Measurements from ENCODE around the gene CACNA2D1.

CACNA2D1 gene

DNA sequence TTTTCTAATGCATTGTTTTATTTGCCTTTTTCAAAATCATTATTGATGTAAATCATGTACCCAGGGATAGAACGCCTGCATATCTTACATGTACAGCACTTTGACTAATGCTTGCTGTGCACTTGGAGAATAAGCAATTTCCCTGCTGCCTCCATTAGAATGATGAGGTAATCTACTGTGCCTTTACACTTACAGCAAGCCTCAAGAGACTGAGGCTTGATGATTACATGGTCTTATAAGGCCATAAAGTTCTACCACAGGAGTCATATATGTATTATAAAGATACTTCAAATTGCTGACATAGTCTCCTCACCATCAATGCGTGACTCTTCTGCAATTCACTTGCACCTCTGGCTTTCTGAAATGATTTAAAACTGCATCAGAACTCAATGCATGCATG lies 345.2 kb downstream of the CACNA2D1 start:
- TF ChIP-seq, protein P1, sequence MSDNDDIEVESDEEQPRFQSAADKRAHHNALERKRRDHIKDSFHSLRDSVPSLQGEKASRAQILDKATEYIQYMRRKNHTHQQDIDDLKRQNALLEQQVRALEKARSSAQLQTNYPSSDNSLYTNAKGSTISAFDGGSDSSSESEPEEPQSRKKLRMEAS (IDR thresholded peaks at IDR 0.05; ENCODE audit: low read depth, low read length) = no peak
- no peak for TF ChIP-seq MYC (IDR thresholded peaks at IDR 0.05; ENCODE audit: low read depth, low read length)
- TF ChIP-seq, protein P2, sequence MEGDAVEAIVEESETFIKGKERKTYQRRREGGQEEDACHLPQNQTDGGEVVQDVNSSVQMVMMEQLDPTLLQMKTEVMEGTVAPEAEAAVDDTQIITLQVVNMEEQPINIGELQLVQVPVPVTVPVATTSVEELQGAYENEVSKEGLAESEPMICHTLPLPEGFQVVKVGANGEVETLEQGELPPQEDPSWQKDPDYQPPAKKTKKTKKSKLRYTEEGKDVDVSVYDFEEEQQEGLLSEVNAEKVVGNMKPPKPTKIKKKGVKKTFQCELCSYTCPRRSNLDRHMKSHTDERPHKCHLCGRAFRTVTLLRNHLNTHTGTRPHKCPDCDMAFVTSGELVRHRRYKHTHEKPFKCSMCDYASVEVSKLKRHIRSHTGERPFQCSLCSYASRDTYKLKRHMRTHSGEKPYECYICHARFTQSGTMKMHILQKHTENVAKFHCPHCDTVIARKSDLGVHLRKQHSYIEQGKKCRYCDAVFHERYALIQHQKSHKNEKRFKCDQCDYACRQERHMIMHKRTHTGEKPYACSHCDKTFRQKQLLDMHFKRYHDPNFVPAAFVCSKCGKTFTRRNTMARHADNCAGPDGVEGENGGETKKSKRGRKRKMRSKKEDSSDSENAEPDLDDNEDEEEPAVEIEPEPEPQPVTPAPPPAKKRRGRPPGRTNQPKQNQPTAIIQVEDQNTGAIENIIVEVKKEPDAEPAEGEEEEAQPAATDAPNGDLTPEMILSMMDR (IDR thresholded peaks at IDR 0.05; ENCODE audit: low read depth, low read length) = no peak
- no peak for TF ChIP-seq POLR2A (IDR thresholded peaks at IDR 0.05; ENCODE audit: extremely low read depth, insufficient read length)
- H3K4me3 ChIP-seq (ENCODE audit: low read depth, low read length) = no peak overlapping the region
- DNase-seq (ENCODE audit: low read depth) = peak; percentile 10

DNA sequence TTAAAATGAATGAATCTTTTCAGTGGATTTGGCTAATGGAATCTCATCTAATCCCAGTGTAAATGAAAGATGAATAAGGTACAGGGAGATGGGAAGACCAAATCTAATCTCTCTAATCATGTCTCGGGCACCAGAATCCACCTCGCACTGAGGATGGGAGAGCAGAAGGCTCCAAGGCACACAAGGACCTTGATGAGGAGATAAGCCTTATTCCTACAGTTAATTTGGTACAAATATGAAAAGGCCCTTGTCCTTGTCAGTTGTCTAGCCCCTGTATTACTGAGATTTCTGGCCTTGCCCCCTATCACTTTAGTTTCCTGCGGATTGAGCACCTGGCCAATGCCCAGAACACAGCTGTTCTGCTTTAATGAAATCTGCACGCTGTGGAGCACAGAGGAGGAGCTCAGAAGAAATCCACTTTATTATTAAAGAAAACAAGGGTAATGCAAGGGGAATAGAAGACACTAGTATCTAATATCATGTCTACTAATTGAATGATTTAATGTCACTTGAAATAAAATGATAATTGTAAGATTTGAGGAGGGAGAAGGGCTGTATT lies 352.4 kb downstream of the CACNA2D1 start:
- TF ChIP-seq, protein P1 (IDR thresholded peaks at IDR 0.05; ENCODE audit: low read depth, low read length) = no peak
- TF ChIP-seq POLR2A (IDR thresholded peaks at IDR 0.05; ENCODE audit: extremely low read depth, insufficient read length) (no peak), MYC (IDR thresholded peaks at IDR 0.05; ENCODE audit: low read depth, low read length) (no peak)
- TF ChIP-seq, protein P2 (IDR thresholded peaks at IDR 0.05; ENCODE audit: low read depth, low read length) = no peak
- no peak overlapping the region for H3K4me3 ChIP-seq (ENCODE audit: low read depth, low read length)
- no peak for DNase-seq (ENCODE audit: low read depth)

DNA sequence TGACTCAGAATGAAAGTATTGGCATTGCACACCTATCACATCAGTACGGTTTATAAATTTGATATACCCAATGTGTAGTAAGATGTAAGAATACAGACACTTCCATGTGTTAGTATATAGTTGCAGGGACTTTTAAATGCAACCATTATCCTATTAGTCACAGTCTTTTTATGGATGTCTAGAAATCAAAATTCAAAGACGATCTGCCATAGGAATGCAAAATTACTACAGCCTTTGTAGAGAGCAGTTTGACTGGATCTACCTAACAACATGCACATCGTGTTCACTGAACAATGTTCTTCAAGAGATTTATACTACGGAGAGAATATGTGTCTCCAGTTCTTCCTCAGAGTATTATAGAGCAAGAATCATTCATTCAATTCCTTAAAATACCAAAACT lies 356.5 kb downstream of the CACNA2D1 start:
- DNase-seq (ENCODE audit: low read depth) = no peak
- no peak overlapping the region for H3K4me3 ChIP-seq (ENCODE audit: low read depth, low read length)
- TF ChIP-seq POLR2A (IDR thresholded peaks at IDR 0.05; ENCODE audit: extremely low read depth, insufficient read length) = no peak

DNA sequence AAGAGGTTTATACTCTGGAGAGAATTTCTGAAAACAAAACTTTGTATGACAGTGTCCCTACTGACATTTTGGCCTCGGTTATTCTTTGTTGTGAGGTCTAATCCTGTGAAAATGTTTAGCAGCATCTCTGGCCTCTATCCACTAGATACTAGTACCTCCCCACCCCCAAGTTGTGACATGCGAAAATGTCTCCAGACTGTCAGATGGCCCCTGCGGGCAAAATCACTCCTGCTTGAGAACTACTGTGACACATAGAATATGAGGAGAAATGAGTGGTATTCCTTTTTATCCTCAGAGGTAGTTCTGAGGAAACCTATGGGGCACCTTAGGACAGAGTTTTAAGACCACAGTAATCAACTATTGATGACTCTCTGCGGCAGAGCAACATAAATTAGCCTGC lies 358.5 kb downstream of the CACNA2D1 start:
- H3K4me3 ChIP-seq (ENCODE audit: low read depth, low read length) = no peak overlapping the region
- TF ChIP-seq MYC (IDR thresholded peaks at IDR 0.05; ENCODE audit: low read depth, low read length) (no peak), POLR2A (IDR thresholded peaks at IDR 0.05; ENCODE audit: extremely low read depth, insufficient read length) (no peak)
- TF ChIP-seq, protein P1 (IDR thresholded peaks at IDR 0.05; ENCODE audit: low read depth, low read length) = no peak
- TF ChIP-seq, protein P2 (IDR thresholded peaks at IDR 0.05; ENCODE audit: low read depth, low read length) = no peak
- no peak for DNase-seq (ENCODE audit: low read depth)

DNA sequence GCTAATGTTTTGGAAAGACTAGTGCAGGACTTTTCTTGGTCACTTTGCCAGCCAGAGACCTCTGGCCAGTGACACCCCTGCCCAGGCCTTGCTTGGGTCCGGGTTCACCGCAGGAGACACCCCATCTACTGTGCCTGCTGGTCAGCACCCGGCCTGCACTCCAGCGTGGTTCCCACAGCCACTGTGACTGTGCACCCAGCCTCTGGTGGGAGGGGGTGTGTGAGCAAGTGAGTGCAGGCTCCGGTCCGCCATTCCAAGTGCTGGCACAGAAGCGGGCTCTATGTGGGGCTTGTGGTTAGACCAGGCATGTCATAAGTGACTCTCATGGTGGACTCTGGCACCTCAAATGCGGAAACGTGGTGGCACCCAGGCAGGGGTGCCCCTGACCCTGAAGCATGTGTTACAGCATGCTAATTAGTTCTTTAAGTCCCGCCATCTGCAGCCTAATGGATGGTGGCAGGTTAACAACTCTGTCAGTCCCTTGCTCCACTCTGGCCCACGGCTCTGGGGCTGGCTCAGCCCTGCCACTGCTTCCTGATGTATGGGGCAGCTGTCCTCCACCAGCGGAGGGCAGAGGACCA lies 361.8 kb downstream of the CACNA2D1 start:
- TF ChIP-seq MYC (IDR thresholded peaks at IDR 0.05; ENCODE audit: low read depth, low read length) (no peak), POLR2A (IDR thresholded peaks at IDR 0.05; ENCODE audit: extremely low read depth, insufficient read length) (no peak)
- TF ChIP-seq, protein P2 (IDR thresholded peaks at IDR 0.05; ENCODE audit: low read depth, low read length) = no peak
- TF ChIP-seq, protein P1 (IDR thresholded peaks at IDR 0.05; ENCODE audit: low read depth, low read length) = no peak
- H3K4me3 ChIP-seq (ENCODE audit: low read depth, low read length) = no peak overlapping the region

DNA sequence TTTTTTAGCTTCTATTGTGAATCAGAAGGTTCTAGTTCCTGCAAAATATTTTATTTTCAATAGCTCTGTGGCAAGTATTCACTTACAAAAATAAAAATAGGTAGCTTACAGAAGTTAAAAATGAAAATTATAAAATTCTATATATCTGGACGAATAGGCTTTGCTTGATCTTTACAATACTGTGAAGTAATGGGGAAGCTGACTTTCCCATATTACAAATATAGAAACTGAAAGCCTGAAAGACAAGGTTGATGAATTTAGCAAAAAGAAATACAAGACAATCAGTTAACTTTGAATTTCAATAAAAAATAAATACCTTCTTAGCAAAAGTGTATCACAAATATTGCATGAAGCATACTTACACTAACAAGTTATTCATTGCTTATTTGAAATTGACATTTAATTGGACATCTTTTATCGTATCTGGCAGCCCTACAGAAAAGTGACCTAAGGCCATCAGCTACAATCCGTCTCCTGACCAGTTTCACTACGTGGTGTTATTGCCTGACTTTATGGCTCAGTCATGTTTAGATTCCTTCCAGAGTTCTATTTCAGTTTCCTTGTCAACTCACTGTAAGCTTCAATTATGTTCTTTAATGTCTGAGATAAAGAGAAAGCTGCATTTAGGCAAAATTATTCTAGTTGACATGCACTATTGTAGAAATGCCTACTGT lies 363.2 kb downstream of the CACNA2D1 start:
- no peak overlapping the region for H3K4me3 ChIP-seq (ENCODE audit: low read depth, low read length)
- TF ChIP-seq POLR2A (IDR thresholded peaks at IDR 0.05; ENCODE audit: extremely low read depth, insufficient read length) = no peak
- TF ChIP-seq MYC (IDR thresholded peaks at IDR 0.05; ENCODE audit: low read depth, low read length) = no peak
- TF ChIP-seq, protein P1 (IDR thresholded peaks at IDR 0.05; ENCODE audit: low read depth, low read length) = no peak
- TF ChIP-seq, protein P2 (IDR thresholded peaks at IDR 0.05; ENCODE audit: low read depth, low read length) = no peak

More for the DNA sequence above, 361.8 kb downstream of the CACNA2D1 start:
- no peak for DNase-seq (ENCODE audit: low read depth)

More for the DNA sequence above, 363.2 kb downstream of the CACNA2D1 start:
- DNase-seq (ENCODE audit: low read depth) = no peak
